Colonic mucosa (tissue), 4 donors: Measurements from ENCODE around the gene MLPH. TPM values are rescaled to one million over a fixed set of nuclear protein-coding genes. Genes with fewer than 3 reads are reported as not detected.

Experiments
- DNase-seq: peaks from one replicate; pipeline ENCODE4 v3.0.0-alpha.2; 2020
- H3K27ac ChIP-seq: fragments of 200-600 bp; one replicate; pipeline ENCODE4 v1.8.0; 2021
- H3K27me3 ChIP-seq: fragments of 200-600 bp; one replicate; pipeline ENCODE4 v1.8.0; 2021
- H3K36me3 ChIP-seq: fragments of 200-600 bp; one replicate; pipeline ENCODE4 v1.8.0; 2021
- H3K4me1 ChIP-seq: fragments of 200-600 bp; one replicate; pipeline ENCODE4 v1.8.0; 2021; ENCODE audit warnings: mild to moderate bottlenecking
- H3K4me3 ChIP-seq: fragments of 200-600 bp; one replicate; pipeline ENCODE4 v1.8.0; 2021
- H3K9ac ChIP-seq, 2 donors: one replicate each; pipeline ENCODE4 v1.7.0; 2013; ENCODE audit warnings: control low read depth in 2 of 2, low read depth in 2 of 2, low read length in 2 of 2
- H3K9me3 ChIP-seq: fragments of 200-600 bp; one replicate; pipeline ENCODE4 v1.8.0; 2021
- intact Hi-C: fragments of 100-400 bp; cut with DNase I; formaldehyde crosslinking; loops from one replicate; pipeline ENCODE4 v1.14.1; 2022
- total RNA-seq, 2 donors: library from RNA; stranded (reverse); fragmentation: NEBNext Ultra II Directional in 1 of 2; extraction: Animal tissue kit (Norgen Biotek cat#: 25700) in 1 of 2; gene quantifications; one replicate each; pipeline ENCODE4 v1.2.1, GENCODE V29; 2021
- TF ChIP-seq, protein P1 (sequence below): fragments of 200-600 bp; IDR thresholded peaks from one replicate; pipeline ENCODE4 v1.8.0; 2022; ENCODE audit warnings: antibody characterized with exemption, mild to moderate bottlenecking
- donor health status: healthy.
- donor health status: DM: no; HTN: no; CAD: no.
- donor health status: DM: no; HTN: no; CAD: no.

Gene MLPH
- total RNA-seq, 2 donors from 2014 or later = 87.9 to 111 TPM

DNA sequence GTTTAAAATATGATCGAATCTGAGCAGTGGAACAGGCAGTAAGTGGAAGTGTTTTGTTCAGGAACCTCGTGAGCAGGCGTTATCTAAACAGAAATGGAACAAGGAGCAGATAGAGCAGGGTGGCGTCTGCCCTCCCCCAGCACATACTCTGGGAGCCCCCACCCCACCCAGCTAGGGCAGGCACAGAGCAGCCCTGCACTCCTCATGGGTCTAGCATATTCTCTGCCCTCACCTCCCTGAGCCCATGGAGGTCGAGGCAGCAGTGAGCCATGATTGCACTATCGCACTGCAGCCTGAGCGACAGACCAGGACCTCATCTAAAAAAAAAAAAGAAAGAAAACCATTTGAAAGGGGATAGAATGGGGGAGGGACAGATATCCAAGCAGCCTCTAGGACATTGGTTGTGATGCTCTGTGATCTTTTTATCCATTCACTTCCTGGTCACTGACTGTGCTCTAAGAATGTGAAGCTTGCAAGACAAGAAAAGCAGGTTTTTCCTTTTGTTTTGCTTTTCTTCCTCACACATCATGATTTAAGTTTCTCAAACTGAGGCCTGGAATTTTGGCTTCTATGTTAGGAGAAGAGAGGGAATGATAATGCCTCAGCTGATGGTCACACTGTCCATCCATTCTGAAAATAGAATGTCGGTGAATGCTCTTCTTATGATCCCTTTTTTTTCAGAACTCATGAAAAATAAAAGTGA is 3.1 kb downstream of the MLPH start:
- Histone ChIP-seq H3K36me3 (no peaks in the 10 kb centered on the region), H3K27ac (peak overlapping the region; percentile 76), H3K4me3 (no peak overlapping the region), H3K4me1 (no peaks in the 10 kb centered on the region), H3K9me3 (no peaks in the 10 kb centered on the region), H3K27me3 (peaks cover 10% of the 10 kb centered on the region), H3K9ac (peak overlapping the region; percentile 48 to 64)
- DNase-seq = no peak
- TF ChIP-seq, protein P1, sequence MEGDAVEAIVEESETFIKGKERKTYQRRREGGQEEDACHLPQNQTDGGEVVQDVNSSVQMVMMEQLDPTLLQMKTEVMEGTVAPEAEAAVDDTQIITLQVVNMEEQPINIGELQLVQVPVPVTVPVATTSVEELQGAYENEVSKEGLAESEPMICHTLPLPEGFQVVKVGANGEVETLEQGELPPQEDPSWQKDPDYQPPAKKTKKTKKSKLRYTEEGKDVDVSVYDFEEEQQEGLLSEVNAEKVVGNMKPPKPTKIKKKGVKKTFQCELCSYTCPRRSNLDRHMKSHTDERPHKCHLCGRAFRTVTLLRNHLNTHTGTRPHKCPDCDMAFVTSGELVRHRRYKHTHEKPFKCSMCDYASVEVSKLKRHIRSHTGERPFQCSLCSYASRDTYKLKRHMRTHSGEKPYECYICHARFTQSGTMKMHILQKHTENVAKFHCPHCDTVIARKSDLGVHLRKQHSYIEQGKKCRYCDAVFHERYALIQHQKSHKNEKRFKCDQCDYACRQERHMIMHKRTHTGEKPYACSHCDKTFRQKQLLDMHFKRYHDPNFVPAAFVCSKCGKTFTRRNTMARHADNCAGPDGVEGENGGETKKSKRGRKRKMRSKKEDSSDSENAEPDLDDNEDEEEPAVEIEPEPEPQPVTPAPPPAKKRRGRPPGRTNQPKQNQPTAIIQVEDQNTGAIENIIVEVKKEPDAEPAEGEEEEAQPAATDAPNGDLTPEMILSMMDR = no peak
- intact Hi-C loops = no loop called here

DNA sequence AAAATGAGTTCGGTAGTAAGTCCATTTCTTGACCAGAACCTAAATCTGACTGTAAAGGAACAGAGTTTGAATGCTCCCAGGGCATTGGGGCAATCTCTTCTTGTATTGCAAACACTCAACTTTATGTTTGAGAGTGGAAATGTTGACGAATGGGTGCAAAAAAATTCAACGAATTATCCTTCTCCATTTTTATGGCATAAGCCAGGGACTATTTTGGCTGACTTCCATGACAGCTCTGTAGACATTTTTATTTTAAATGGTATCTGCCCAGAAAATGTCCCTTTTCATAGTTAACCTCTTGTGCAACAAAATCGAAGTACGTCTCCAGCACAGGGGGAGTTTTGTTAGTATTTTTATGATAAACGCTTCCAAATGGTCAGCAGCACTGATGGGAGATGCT is 3.7 kb downstream of the MLPH start:
- H3K36me3 ChIP-seq = no peaks in the 10 kb centered on the region
- no peaks in the 10 kb centered on the region for H3K4me1 ChIP-seq
- TF ChIP-seq, protein P1 = no peak
- peak overlapping the region; percentile 76 for H3K27ac ChIP-seq
- DNase-seq = no peak
- intact Hi-C loops = no loop called here
- H3K9ac ChIP-seq = no peak overlapping the region
- H3K27me3 ChIP-seq = peaks cover 10% of the 10 kb centered on the region
- H3K9me3 ChIP-seq = no peaks in the 10 kb centered on the region
- no peak overlapping the region for H3K4me3 ChIP-seq

DNA sequence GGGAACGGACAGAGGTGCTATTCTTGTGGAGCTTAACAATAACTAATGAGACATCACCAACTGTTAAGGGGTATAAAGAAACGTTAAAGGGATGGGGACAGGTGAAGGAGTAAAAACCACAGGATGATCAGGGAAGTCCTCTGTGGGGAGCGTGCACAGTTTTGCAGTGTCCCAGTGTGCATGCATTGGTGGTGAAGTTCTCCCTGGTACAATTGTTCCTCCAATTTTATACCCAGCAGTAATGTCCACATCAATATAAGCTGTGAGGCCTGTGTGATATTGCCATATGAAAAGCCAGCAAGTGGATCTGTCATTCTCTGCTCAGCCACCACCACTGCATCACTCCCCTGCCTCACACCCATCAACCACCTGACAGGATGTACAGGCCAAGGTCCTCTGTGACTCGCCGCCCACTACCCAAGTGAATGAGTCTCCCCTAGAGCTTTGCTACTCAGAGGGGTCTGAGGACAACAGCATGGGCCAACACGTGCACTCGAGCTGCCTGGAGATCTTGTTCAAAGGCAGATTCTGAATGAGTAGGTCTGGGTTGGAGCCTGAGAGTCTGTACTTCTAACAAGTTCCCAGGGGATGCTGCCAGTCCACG is 4.6 kb downstream of the MLPH start:
- Histone ChIP-seq H3K36me3 (no peaks in the 10 kb centered on the region), H3K27me3 (peaks cover 5% of the 10 kb centered on the region), H3K27ac (no peak overlapping the region), H3K4me1 (no peaks in the 10 kb centered on the region), H3K9ac (no peak overlapping the region), H3K9me3 (no peaks in the 10 kb centered on the region), H3K4me3 (no peak overlapping the region)
- TF ChIP-seq, protein P1 = no peak
- no peak for DNase-seq
- intact Hi-C loops = no loop called here

DNA sequence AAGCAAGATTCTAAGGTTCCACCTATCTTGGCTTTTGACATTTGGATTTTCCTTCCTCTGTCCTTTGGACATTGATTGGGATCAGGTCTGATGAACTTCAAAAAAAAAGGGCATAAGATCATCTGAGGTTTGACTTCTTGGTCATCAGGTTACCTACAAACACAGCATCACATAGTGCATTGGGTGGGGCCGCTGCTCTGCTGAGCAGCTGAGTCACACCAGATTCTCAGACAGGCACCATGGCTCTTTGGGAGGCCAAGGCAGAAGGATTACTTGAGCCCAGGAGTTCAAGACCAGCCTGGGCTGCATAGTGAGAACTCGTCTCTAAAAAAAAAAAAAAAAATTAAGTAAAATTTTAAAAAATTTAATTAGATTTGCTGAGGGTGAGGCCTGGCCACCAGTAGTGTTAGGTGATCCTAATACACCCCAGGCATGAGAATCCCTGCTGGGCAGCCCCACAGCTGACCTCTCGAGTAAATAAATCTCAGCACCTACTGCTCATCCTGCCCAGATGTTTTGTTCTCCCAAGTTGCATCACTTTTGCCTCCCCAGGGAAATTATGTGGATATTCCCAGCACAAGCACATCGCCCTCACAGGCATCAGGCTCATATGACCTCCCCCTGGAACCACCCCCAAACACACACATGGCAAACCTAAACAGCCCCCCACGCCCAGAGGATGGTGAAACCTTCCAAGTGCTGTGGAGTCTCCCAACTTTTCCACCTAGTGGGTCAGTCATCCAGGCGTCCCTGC is 5.3 kb downstream of the MLPH start:
- Histone ChIP-seq H3K4me1 (no peaks in the 10 kb centered on the region), H3K9me3 (no peaks in the 10 kb centered on the region), H3K9ac (no peak overlapping the region), H3K4me3 (no peak overlapping the region), H3K27me3 (peaks cover 2% of the 10 kb centered on the region), H3K36me3 (no peaks in the 10 kb centered on the region), H3K27ac (no peak overlapping the region)
- no peak for DNase-seq
- intact Hi-C loops = no loop called here
- TF ChIP-seq, protein P1 = no peak

DNA sequence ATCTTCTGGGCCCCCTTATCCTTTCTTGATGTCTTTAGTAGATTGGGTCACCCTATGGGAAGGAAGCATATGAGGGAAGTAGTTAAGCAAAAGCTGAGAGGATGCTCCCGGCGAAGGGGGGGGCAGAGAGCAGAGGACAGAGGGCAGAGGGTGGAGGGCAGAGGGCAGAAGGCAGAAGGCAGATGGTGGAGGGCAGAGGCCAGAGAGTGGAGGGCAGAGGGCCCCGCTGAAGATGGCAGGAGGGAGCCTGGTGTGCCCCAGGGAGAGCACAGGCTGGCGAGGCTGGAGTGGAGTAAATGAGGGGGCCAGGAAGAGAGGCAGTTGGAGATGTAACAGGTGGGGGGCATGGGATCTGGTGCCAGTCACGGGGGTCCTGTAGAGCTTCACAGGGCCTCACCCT is 7.0 kb downstream of the MLPH start:
- no peaks in the 10 kb centered on the region for H3K27me3 ChIP-seq
- no peak overlapping the region for H3K9ac ChIP-seq
- no peaks in the 10 kb centered on the region for H3K36me3 ChIP-seq
- H3K27ac ChIP-seq = no peak overlapping the region
- no peak for DNase-seq
- no peak overlapping the region for H3K4me3 ChIP-seq
- H3K9me3 ChIP-seq = no peaks in the 10 kb centered on the region
- TF ChIP-seq, protein P1 = no peak
- intact Hi-C loops = no loop called here
- H3K4me1 ChIP-seq = no peaks in the 10 kb centered on the region
